HepG2 (cell line): ENCODE data around the gene FBXO41. TPM values are rescaled to one million over a fixed set of nuclear protein-coding genes. Genes with fewer than 3 reads are reported as not detected.
A peak's percentile ranks its signal among the peaks of the same experiment; 100 is the strongest.

ENCODE experiments used
- DMAP1 ChIP-seq: IDR thresholded peaks from 2 replicates; pipeline ENCODE4 v1.6.1; 2016
- HNRNPUL1 ChIP-seq: fragments of 200-400 bp; formaldehyde crosslinking; IDR thresholded peaks from 2 replicates; pipeline ENCODE4 v1.6.1; 2017; ENCODE audit warnings: low read depth, mild to moderate bottlenecking, low read length, moderate library complexity
- HOXA9 ChIP-seq: sonication (generic); formaldehyde crosslinking; IDR thresholded peaks from 2 replicates; pipeline ENCODE4 v1.8.1; 2022; ENCODE audit warnings: missing genetic modification reagents, mild to moderate bottlenecking, moderate library complexity, borderline replicate concordance
- POLR2G ChIP-seq: fragments of 200-400 bp; formaldehyde crosslinking; IDR thresholded peaks from 2 replicates; pipeline ENCODE4 v1.6.1; 2018; ENCODE audit warnings: mild to moderate bottlenecking, low read depth, low read length, moderate library complexity
- REST ChIP-seq, 2 experiments: IDR thresholded peaks; 2 replicates each; pipeline ENCODE4 v1.6.1; 2011 to 2012; ENCODE audit warnings: low read length in 2 of 2, borderline replicate concordance in 1 of 2, low read depth in 1 of 2, mild to moderate bottlenecking in 1 of 2, moderate library complexity in 1 of 2
- SALL2 ChIP-seq: sonication (generic); formaldehyde crosslinking; IDR thresholded peaks from 2 replicates; pipeline ENCODE4 v1.8.1; 2023; ENCODE audit warnings: mild to moderate bottlenecking, missing genetic modification reagents, inconsistent platforms
- SMAD3 ChIP-seq: sonication (generic); formaldehyde crosslinking; IDR thresholded peaks from 2 replicates; pipeline ENCODE4 v1.4.0; 2020; ENCODE audit warnings: missing genetic modification reagents
- U2AF1 ChIP-seq: fragments of 200-400 bp; formaldehyde crosslinking; optimal IDR thresholded peaks from 2 replicates; pipeline ENCODE3; 2017; ENCODE audit warnings: mild to moderate bottlenecking, low read depth, low read length
- ZFX ChIP-seq: sonication (generic); formaldehyde crosslinking; IDR thresholded peaks from 2 replicates; pipeline ENCODE4 v1.4.0; 2020; ENCODE audit warnings: mild to moderate bottlenecking, low read depth, missing genetic modification reagents, moderate library complexity
- ZNF18 ChIP-seq: sonication (generic); formaldehyde crosslinking; IDR thresholded peaks from 2 replicates; pipeline ENCODE4 v1.8.0; 2022; ENCODE audit warnings: mild to moderate bottlenecking, missing genetic modification reagents; ENCODE audit not compliant: insufficient replicate concordance
- ZNF788 ChIP-seq: sonication (generic); formaldehyde crosslinking; IDR thresholded peaks from 2 replicates; pipeline ENCODE4 v1.5.0; 2020; ENCODE audit warnings: mild to moderate bottlenecking, missing genetic modification reagents, borderline replicate concordance
- ZNF792 ChIP-seq: IDR thresholded peaks from 2 replicates; pipeline ENCODE4 v1.6.1; 2016
- polyA plus RNA-seq, 8 experiments: library from polyadenylated mRNA; depleted of rRNA in 3 of 8; stranded (reverse) in 7 of 8; unstranded in 1 of 8; fragments of >200 nt; fragmentation: Illumina TruSeq in 4 of 8; extraction: Trizol in 4 of 8; gene quantifications; 2 replicates each; pipeline versions ENCODE4 v1.2.1 to v1.2.3, GENCODE V29; 2011 to 2016; ENCODE audit warnings: low read depth in 4 of 8, missing spikeins in 1 of 8, mixed read lengths in 1 of 8; ENCODE audit not compliant: insufficient read depth in 1 of 8
- total RNA-seq, 5 experiments: library from RNA; depleted of rRNA; stranded (reverse); fragments of >200 nt; fragmentation: Illumina TruSeq; extraction: Trizol; gene quantifications; 2 replicates each; pipeline ENCODE4 v1.2.3, GENCODE V29; 2016; ENCODE audit warnings: low read depth in 1 of 5
- TF ChIP-seq, protein P1 (sequence below): sonication (generic); formaldehyde crosslinking; IDR thresholded peaks from 2 replicates; pipeline ENCODE4 v1.5.0; 2020; ENCODE audit warnings: mild to moderate bottlenecking, missing genetic modification reagents, borderline replicate concordance

FBXO41 gene
- total and polyA plus RNA-seq, 2 of the 13 experiments (the other 11 are each of a cell fraction or from before 2014, with no cell fraction given), result 4.2 to 10.3 TPM

DNA sequence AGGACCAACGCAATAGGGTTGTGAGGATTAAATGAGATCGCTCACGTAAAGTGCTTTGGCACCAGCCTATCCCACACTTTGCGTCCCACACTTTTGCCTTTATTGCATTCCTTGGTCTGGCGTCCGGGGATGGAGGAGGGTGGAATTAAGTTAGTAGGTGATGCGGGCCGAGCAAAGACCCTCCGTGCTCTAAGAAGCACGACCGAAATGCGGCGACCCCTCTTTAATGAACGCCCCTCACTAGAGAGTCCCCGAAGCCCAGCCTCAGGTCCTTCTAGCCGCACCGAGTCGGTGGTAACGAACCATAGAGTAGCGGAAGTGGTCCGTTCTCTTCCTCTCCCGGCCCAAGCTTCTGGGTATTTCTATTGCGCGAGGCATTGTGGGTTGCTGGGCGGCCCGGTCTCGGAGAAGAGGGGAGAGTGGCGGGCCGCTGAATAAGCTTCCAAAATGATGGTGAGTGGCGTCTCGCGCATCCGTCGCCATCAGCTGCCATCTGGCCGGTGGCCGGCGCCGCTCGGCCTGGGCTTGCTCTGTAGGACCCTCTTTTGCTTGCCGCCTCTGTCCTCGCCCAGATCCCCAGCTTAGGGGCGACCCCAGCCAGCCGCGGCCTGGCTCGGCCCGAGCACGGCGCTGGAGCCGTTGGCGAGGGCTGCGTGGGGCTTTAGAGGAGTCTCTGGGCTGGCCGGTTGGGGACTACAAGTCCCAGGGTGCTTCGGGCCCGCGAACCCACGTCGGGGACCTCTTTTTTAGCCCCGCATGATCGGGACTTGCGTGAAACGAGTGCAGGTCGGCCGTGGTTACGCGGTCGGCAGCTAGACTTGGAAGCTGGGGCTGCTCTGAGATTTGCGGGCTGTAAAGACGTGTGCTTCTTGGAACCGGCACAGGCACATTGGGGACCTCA lies 50.1 kb downstream of the FBXO41 start, which contains the start of gene CCT7 (continued):
- TF ChIP-seq ZFX (peak; percentile 99), REST (IDR thresholded peaks at IDR 0.05; ENCODE audit: borderline replicate concordance in 1 of 2, low read depth in 1 of 2, low read length in 2 of 2) (peak in 1 of 2 experiments; percentile 70; a peak in 1 of 4 replicates), POLR2G (peak; percentile 100), ZNF792 (CRISPR knock-in tag) (peak; percentile 42; the same call in 1 of the 2 replicates), ZNF788 (peak; percentile 83), DMAP1 (CRISPR knock-in tag) (peak; percentile 97), U2AF1 (peak; percentile 96), HNRNPUL1 (no peak), HOXA9 (CRISPR knock-in tag) (peak; percentile 59; the same call in 1 of the 2 replicates), SALL2 (peak; percentile 88; the same call in 1 of the 2 replicates), SMAD3 (peak; percentile 89; the same call in 1 of the 2 replicates), ZNF18 (CRISPR knock-in tag) (no peak)
- TF ChIP-seq, protein P1, sequence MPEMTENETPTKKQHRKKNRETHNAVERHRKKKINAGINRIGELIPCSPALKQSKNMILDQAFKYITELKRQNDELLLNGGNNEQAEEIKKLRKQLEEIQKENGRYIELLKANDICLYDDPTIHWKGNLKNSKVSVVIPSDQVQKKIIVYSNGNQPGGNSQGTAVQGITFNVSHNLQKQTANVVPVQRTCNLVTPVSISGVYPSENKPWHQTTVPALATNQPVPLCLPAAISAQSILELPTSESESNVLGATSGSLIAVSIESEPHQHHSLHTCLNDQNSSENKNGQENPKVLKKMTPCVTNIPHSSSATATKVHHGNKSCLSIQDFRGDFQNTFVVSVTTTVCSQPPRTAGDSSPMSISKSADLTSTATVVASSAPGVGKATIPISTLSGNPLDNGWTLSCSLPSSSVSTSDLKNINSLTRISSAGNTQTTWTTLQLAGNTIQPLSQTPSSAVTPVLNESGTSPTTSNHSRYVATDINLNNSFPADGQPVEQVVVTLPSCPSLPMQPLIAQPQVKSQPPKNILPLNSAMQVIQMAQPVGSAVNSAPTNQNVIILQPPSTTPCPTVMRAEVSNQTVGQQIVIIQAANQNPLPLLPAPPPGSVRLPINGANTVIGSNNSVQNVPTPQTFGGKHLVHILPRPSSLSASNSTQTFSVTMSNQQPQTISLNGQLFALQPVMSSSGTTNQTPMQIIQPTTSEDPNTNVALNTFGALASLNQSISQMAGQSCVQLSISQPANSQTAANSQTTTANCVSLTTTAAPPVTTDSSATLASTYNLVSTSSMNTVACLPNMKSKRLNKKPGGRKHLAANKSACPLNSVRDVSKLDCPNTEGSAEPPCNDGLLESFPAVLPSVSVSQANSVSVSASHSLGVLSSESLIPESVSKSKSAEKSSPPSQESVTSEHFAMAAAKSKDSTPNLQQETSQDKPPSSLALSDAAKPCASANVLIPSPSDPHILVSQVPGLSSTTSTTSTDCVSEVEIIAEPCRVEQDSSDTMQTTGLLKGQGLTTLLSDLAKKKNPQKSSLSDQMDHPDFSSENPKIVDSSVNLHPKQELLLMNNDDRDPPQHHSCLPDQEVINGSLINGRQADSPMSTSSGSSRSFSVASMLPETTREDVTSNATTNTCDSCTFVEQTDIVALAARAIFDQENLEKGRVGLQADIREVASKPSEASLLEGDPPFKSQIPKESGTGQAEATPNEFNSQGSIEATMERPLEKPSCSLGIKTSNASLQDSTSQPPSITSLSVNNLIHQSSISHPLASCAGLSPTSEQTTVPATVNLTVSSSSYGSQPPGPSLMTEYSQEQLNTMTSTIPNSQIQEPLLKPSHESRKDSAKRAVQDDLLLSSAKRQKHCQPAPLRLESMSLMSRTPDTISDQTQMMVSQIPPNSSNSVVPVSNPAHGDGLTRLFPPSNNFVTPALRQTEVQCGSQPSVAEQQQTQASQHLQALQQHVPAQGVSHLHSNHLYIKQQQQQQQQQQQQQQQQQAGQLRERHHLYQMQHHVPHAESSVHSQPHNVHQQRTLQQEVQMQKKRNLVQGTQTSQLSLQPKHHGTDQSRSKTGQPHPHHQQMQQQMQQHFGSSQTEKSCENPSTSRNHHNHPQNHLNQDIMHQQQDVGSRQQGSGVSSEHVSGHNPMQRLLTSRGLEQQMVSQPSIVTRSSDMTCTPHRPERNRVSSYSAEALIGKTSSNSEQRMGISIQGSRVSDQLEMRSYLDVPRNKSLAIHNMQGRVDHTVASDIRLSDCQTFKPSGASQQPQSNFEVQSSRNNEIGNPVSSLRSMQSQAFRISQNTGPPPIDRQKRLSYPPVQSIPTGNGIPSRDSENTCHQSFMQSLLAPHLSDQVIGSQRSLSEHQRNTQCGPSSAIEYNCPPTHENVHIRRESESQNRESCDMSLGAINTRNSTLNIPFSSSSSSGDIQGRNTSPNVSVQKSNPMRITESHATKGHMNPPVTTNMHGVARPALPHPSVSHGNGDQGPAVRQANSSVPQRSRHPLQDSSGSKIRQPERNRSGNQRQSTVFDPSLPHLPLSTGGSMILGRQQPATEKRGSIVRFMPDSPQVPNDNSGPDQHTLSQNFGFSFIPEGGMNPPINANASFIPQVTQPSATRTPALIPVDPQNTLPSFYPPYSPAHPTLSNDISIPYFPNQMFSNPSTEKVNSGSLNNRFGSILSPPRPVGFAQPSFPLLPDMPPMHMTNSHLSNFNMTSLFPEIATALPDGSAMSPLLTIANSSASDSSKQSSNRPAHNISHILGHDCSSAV (CRISPR knock-in tag), result 0 out of 2 replicates have a peak, but pooled peaks have one; percentile 38
